ENCODE results near the gene CAPNS2. TPM values are rescaled to one million over a fixed set of nuclear protein-coding genes. Genes with fewer than 3 reads are reported as not detected.

CAPNS2 gene
- total RNA-seq, 1 experiment from 2014 or later, result 0.30 TPM

- no TSS peak for BruUV-seq (replicated peaks)
- no peaks in the 10 kb centered on the region for H3K4me1 Mint-ChIP-seq (ENCODE audit: insufficient read depth, unreplicated experiment)
- ChIA-PET CTCF (interaction anchor here (7.2 kb wide), 1 partner anchor 74 kb away, joined by 94 read pairs; no protein-coding TSS in a partner anchor), POLR2A (interaction anchor here (0.5 kb wide), 1 partner anchor 938 kb away, joined by 4 read pairs; no protein-coding TSS in a partner anchor)
- no peak overlapping the region for H3K27ac Mint-ChIP-seq (ENCODE audit: low read depth, unreplicated experiment)
- H3K9me3 Mint-ChIP-seq (ENCODE audit: unreplicated experiment), result no peaks in the 10 kb centered on the region
- no peak for TF ChIP-seq CTCF (IDR thresholded peaks at IDR 0.05; ENCODE audit: unreplicated experiment)
- peaks cover 6% of the 10 kb centered on the region for H3K36me3 Mint-ChIP-seq (ENCODE audit: insufficient read depth, unreplicated experiment)
- no peaks in the 10 kb centered on the region for H3K27me3 Mint-ChIP-seq (ENCODE audit: insufficient read depth, unreplicated experiment)
- intact Hi-C loops (cut with micrococcal nuclease), result no loop called here
- DNase-seq (ENCODE audit: unreplicated experiment), result no peak
- no peak overlapping the region for H3K4me3 Mint-ChIP-seq (ENCODE audit: unreplicated experiment)
These were observed 27.4 kb upstream of the CAPNS2 start for GRCh38 chr16:55539049-55539448.

GRCh38 chr16:55539488-55539887 lies 27.0 kb upstream of the CAPNS2 start:
- Mint-ChIP-seq H3K27ac (ENCODE audit: low read depth, unreplicated experiment) (no peak overlapping the region), H3K36me3 (ENCODE audit: insufficient read depth, unreplicated experiment) (peaks cover 6% of the 10 kb centered on the region), H3K4me1 (ENCODE audit: insufficient read depth, unreplicated experiment) (no peaks in the 10 kb centered on the region), H3K27me3 (ENCODE audit: insufficient read depth, unreplicated experiment) (no peaks in the 10 kb centered on the region), H3K9me3 (ENCODE audit: unreplicated experiment) (no peaks in the 10 kb centered on the region), H3K4me3 (ENCODE audit: unreplicated experiment) (no peak overlapping the region)
- no TSS peak for BruUV-seq (replicated peaks)
- ChIA-PET POLR2A (no interaction called here), CTCF (interaction anchor here (7.2 kb wide), 1 partner anchor 74 kb away, joined by 94 read pairs; no protein-coding TSS in a partner anchor)
- intact Hi-C loops (cut with micrococcal nuclease), result no loop called here
- no peak for TF ChIP-seq CTCF (IDR thresholded peaks at IDR 0.05; ENCODE audit: unreplicated experiment)
- no peak for DNase-seq (ENCODE audit: unreplicated experiment)

DNA sequence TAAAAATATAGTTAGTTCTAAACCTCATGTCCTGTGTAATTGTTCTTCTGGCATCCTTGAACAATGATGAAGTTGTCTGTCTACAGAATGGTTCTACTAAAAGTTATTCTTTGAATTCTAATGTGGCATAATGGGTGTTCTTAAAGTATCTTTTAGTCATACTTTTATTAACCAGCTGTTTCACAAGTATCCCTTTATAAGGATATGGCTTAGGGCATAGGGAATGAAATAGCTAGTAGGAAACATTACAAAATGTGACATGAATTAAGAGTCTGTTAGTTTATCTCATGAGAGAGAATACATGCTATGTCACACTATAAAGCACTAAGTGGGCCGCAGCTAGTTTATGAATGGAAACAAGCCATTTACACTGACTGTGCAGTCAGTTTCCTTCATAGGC lies 26.3 kb upstream of the CAPNS2 start:
- Mint-ChIP-seq H3K4me3 (ENCODE audit: unreplicated experiment) (no peak overlapping the region), H3K4me1 (ENCODE audit: insufficient read depth, unreplicated experiment) (no peaks in the 10 kb centered on the region), H3K9me3 (ENCODE audit: unreplicated experiment) (no peaks in the 10 kb centered on the region), H3K27ac (ENCODE audit: low read depth, unreplicated experiment) (no peak overlapping the region), H3K36me3 (ENCODE audit: insufficient read depth, unreplicated experiment) (peaks cover 6% of the 10 kb centered on the region), H3K27me3 (ENCODE audit: insufficient read depth, unreplicated experiment) (no peaks in the 10 kb centered on the region)
- ChIA-PET POLR2A (no interaction called here), CTCF (interaction anchor here (0.8 to 7.2 kb wide), 3 partner anchors 37 to 161 kb away, joined by 3 to 94 read pairs (median 3); no protein-coding TSS in a partner anchor)
- intact Hi-C loops (cut with micrococcal nuclease), result loop anchor here (5.0 to 10.0 kb wide), 2 partner anchors 302 to 605 kb away; partner anchors contain the start of gene IRX5
- no peak for TF ChIP-seq CTCF (IDR thresholded peaks at IDR 0.05; ENCODE audit: unreplicated experiment)
- no peak for DNase-seq (ENCODE audit: unreplicated experiment)
- no TSS peak for BruUV-seq (replicated peaks)

DNA sequence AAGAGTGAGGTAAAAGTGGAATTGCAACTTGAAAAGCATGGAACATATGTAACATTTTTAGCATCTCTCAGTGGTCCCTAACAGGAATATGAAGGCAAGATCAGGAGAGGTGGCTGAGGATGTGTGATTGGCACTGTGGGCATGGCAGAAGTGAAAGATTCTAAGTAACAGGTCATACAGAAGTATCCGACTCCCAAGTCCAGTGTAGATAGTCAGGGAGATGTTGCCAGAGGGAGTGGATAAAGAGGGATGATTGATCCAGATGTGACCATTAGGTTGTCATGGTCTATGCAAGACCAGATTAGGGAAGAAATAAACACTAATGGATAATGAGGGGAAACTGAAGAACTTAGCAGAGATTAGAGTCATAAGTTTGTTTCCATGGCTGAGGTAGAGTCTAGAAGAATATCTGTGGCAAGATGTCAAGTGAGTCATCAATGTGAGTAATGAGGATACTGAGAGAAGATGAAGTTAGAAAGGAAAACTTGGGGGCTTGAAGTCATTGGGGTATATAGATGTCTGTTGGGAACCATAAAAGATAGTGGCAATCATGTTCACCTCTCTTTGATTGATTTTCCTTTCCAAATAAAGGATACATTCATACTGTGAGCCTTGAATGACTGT lies 23.9 kb upstream of the CAPNS2 start:
- Mint-ChIP-seq H3K27me3 (ENCODE audit: insufficient read depth, unreplicated experiment) (no peaks in the 10 kb centered on the region), H3K27ac (ENCODE audit: low read depth, unreplicated experiment) (no peak overlapping the region), H3K4me1 (ENCODE audit: insufficient read depth, unreplicated experiment) (no peaks in the 10 kb centered on the region), H3K36me3 (ENCODE audit: insufficient read depth, unreplicated experiment) (peaks cover 6% of the 10 kb centered on the region), H3K9me3 (ENCODE audit: unreplicated experiment) (no peaks in the 10 kb centered on the region), H3K4me3 (ENCODE audit: unreplicated experiment) (no peak overlapping the region)
- POLR2A ChIA-PET, result no interaction called here
- CTCF ChIA-PET, result interaction anchor here (0.7 to 7.2 kb wide), 7 partner anchors 46 to 170 kb away, joined by 3 to 94 read pairs (median 7); no protein-coding TSS in a partner anchor
- DNase-seq (ENCODE audit: unreplicated experiment), result peak; percentile 72
- BruUV-seq (replicated peaks), result no TSS peak
- TF ChIP-seq CTCF (IDR thresholded peaks at IDR 0.05; ENCODE audit: unreplicated experiment), result no peak
- intact Hi-C loops (cut with micrococcal nuclease), result loop anchor here (1.0 to 10.0 kb wide), 5 partner anchors 47 to 608 kb away; partner anchors contain the start of gene IRX5

Data from MCF 10A (cell line).